Mesodermal cell (in vitro differentiated cells): ENCODE results near the gene MED27. TPM values are rescaled to one million over a fixed set of nuclear protein-coding genes. Genes with fewer than 3 reads are reported as not detected.
A peak's percentile ranks its signal among the peaks of the same experiment; 100 is the strongest.

Experiments used
- H3K27ac ChIP-seq: 2 replicates; pipeline ENCODE4 v1.7.0; 2013; ENCODE audit warnings: mild to moderate bottlenecking, low read depth, low read length, moderate library complexity; ENCODE audit not compliant: severe bottlenecking
- H3K36me3 ChIP-seq: 2 replicates; pipeline ENCODE4 v1.7.1; 2013; ENCODE audit warnings: mild to moderate bottlenecking, low read length, moderate library complexity; ENCODE audit not compliant: control insufficient read depth, insufficient read depth
- H3K4me1 ChIP-seq: one replicate; pipeline ENCODE4 v1.7.1; 2013; ENCODE audit warnings: mild to moderate bottlenecking, low read length; ENCODE audit not compliant: insufficient read depth, control insufficient read depth, poor library complexity, severe bottlenecking
- H3K4me3 ChIP-seq: 2 replicates; pipeline ENCODE4 v1.7.0; 2013; ENCODE audit warnings: low read length, control low read depth, mild to moderate bottlenecking; ENCODE audit not compliant: insufficient read depth, poor library complexity, severe bottlenecking; ENCODE audit errors: extremely low read depth
- H3K9me3 ChIP-seq: 2 replicates; pipeline ENCODE4 v1.7.1; 2013; ENCODE audit warnings: mild to moderate bottlenecking, low read length, moderate library complexity; ENCODE audit not compliant: control insufficient read depth
- WGBS, 2 experiments: methylation state at CpG; one replicate each; pipeline ENCODE4 v1.1.5; 2013; ENCODE audit warnings: missing lambda C conversion rate in 2 of 2; ENCODE audit not compliant: insufficient coverage in 2 of 2; 5-methylcytosine and 5-hydroxymethylcytosine counted together
- polyA plus RNA-seq, 2 experiments: library from polyadenylated mRNA; stranded (reverse); fragments of 50-300 nt; gene quantifications; one replicate each; pipeline ENCODE4 v1.2.3, GENCODE V29; 2013

MED27 gene, protein sequence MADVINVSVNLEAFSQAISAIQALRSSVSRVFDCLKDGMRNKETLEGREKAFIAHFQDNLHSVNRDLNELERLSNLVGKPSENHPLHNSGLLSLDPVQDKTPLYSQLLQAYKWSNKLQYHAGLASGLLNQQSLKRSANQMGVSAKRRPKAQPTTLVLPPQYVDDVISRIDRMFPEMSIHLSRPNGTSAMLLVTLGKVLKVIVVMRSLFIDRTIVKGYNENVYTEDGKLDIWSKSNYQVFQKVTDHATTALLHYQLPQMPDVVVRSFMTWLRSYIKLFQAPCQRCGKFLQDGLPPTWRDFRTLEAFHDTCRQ
- polyA plus RNA-seq (2013, experiment 1 of 2): 37.0 TPM
- polyA plus RNA-seq (2013, experiment 2 of 2): 35.6 TPM

- peaks cover 24% of the 10 kb centered on the region for H3K36me3 ChIP-seq
- 1% methylated on average over 33 to 40 of the region's 41 CpGs for WGBS, 2 experiments
- H3K9me3 ChIP-seq: no peaks in the 10 kb centered on the region
- H3K4me1 ChIP-seq: no peaks in the 10 kb centered on the region
- H3K27ac ChIP-seq: no peak within 1 kb of the TSS
- H3K4me3 ChIP-seq: peak within 1 kb of the TSS; percentile 72
These were observed at the start of gene MED27 for GRCh38 chr9:132079391-132080091. Gene MED27 (minus strand): TSS chr9:132079867. CDS start chr9:132079844, 23 bp downstream.

GRCh38 chr9:132127888-132128534 is 48.3 kb upstream of the MED27 start:
- WGBS, 2 experiments: 86 to 90% methylated on average over 13 of the region's 15 CpGs
- no peaks in the 10 kb centered on the region for H3K9me3 ChIP-seq
- H3K4me1 ChIP-seq: no peaks in the 10 kb centered on the region
- H3K27ac ChIP-seq: no peak overlapping the region
- H3K36me3 ChIP-seq: no peaks in the 10 kb centered on the region
- H3K4me3 ChIP-seq: no peak overlapping the region

- Histone ChIP-seq H3K27ac (no peak overlapping the region), H3K4me1 (no peaks in the 10 kb centered on the region), H3K36me3 (no peaks in the 10 kb centered on the region), H3K4me3 (no peak overlapping the region), H3K9me3 (no peaks in the 10 kb centered on the region)
- WGBS, 2 experiments: 75 to 92% methylated on average over 7 to 10 of the region's 13 CpGs
These were observed 47.1 kb upstream of the MED27 start for GRCh38 chr9:132126680-132127236.

DNA sequence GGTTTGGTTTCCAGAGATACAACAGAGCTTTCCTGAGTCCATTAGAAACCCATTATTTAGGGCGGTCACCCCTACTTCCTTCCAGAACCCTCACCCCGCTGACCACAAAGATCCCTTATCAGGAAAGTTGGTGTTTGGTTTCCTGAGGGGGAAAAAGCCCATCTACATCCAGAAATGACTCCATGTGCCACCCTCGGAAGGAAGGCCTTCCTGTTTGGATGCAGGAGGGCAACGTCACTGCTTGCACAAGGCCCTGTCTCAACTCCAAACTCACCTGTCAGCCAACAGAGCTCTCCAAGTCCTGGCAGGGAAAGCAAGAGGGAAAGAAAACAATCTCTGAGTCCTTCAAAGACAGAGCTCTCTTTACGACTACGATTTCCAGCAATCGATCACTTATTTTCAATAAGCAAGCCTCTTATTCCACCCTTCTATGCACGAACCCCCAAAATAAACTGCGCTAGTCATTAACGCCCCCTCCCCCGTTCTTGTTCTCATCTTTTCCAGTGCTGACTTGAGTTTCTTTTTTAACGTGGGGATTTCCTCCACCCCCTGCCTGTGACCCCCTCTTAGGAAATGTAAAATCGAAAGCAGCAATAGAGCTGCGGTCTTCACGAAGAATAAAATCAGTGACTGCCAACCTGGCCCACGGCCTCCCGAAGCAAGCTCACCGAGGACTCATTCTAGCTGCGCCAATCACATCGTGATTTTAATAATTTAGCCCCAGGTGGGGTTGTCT is 46.4 kb upstream of the MED27 start:
- H3K4me1 ChIP-seq: no peaks in the 10 kb centered on the region
- WGBS, 2 experiments: 75 to 82% methylated on average over 13 to 16 of the region's 20 CpGs
- no peak overlapping the region for H3K4me3 ChIP-seq
- no peak overlapping the region for H3K27ac ChIP-seq
- no peaks in the 10 kb centered on the region for H3K36me3 ChIP-seq
- no peaks in the 10 kb centered on the region for H3K9me3 ChIP-seq

GRCh38 chr9:132125361-132125760 is 45.7 kb upstream of the MED27 start:
- Histone ChIP-seq H3K4me1 (no peaks in the 10 kb centered on the region), H3K36me3 (no peaks in the 10 kb centered on the region), H3K27ac (no peak overlapping the region), H3K4me3 (no peak overlapping the region), H3K9me3 (no peaks in the 10 kb centered on the region)
- WGBS, 2 experiments: 41 to 48% methylated on average over 5 to 7 of the region's 7 CpGs

- H3K27ac ChIP-seq: no peak overlapping the region
- H3K4me3 ChIP-seq: no peak overlapping the region
- 29 to 83% methylated on average over 1 to 6 of the region's 6 CpGs for WGBS, 2 experiments
- H3K36me3 ChIP-seq: no peaks in the 10 kb centered on the region
- no peaks in the 10 kb centered on the region for H3K9me3 ChIP-seq
- no peaks in the 10 kb centered on the region for H3K4me1 ChIP-seq
These were observed 45.1 kb upstream of the MED27 start for GRCh38 chr9:132124800-132125199.

- H3K4me3 ChIP-seq: no peak overlapping the region
- no peak overlapping the region for H3K27ac ChIP-seq
- no peaks in the 10 kb centered on the region for H3K36me3 ChIP-seq
- no peaks in the 10 kb centered on the region for H3K4me1 ChIP-seq
- no peaks in the 10 kb centered on the region for H3K9me3 ChIP-seq
- 88 to 100% methylated on average over 1 of the region's 2 CpGs for WGBS, 2 experiments
These were observed 41.4 kb upstream of the MED27 start for GRCh38 chr9:132121021-132121420.

GRCh38 chr9:132117694-132118093 is 38.0 kb upstream of the MED27 start:
- no peaks in the 10 kb centered on the region for H3K36me3 ChIP-seq
- no peaks in the 10 kb centered on the region for H3K4me1 ChIP-seq
- no peak overlapping the region for H3K4me3 ChIP-seq
- H3K27ac ChIP-seq: no peak overlapping the region
- H3K9me3 ChIP-seq: no peaks in the 10 kb centered on the region
- 84 to 89% methylated on average over 2 to 3 of the region's 3 CpGs for WGBS, 2 experiments

DNA sequence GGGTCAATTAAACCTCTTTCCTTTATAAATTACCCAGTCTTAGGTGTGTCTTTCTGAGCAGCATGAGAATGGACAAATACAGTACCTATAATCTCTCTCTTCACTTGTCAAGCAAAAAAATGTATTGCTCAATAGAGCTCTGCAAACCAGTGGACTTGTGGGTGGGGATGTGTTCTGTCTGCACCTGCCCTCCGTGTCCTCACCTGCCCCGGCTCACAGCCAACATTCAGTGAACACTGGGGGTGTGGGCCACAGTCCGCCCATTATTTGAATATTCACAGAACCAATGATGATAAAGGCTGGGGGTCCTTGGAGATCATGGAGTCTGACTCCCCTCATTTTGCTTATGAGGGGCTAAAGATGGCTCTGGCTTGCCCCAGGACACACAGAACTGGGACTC is 36.9 kb upstream of the MED27 start:
- Histone ChIP-seq H3K4me3 (no peak overlapping the region), H3K36me3 (no peaks in the 10 kb centered on the region), H3K27ac (no peak overlapping the region), H3K9me3 (no peaks in the 10 kb centered on the region), H3K4me1 (no peaks in the 10 kb centered on the region)
- no CpG with 5 or more reads among the region's 3 CpGs for WGBS, 2 experiments

DNA sequence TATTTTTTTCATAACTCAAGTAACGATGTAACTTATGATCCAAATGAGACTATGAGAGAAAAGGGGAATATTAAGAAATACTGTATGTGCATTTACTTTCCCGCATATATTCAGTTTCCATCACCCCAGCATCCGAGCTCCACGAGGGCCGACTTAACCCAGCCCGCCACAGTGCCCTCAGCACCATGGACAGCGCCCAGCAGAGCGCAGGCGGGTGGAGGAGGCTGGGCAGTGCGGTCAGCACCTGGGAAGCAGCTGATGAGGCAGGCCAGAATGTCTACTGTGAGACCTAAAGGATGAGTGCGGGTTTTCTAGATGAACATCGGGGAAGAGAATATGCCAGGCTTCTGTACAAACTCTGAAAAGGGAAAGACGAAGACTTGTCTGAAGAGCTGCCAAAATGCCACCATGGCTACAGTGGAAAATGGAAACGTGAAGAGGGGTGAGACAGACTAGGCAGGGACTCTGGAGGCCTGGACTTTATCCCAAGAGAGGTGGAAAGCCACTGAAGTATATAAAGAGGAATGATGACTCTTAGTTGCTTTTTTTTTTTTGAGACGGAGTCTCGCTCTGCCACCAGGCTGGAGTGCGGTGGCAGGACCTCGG is 34.5 kb upstream of the MED27 start:
- Histone ChIP-seq H3K4me3 (no peak overlapping the region), H3K27ac (no peak overlapping the region), H3K36me3 (no peaks in the 10 kb centered on the region), H3K4me1 (no peaks in the 10 kb centered on the region), H3K9me3 (no peaks in the 10 kb centered on the region)
- 35 to 40% methylated on average over 10 to 12 of the region's 18 CpGs for WGBS, 2 experiments
